GM12892 (cell line): Measurements from ENCODE around the gene CACNA1C.

ENCODE experiments used
- POLR2A ChIP-seq: IDR thresholded peaks from 2 replicates; pipeline ENCODE4 v1.6.1; 2011; ENCODE audit warnings: low read depth, low read length, control low read depth
- POLR2AphosphoS5 ChIP-seq: IDR thresholded peaks from 2 replicates; pipeline ENCODE4 v1.6.1; 2011; ENCODE audit warnings: low read depth, low read length, control low read depth
- TAF1 ChIP-seq: IDR thresholded peaks from 2 replicates; pipeline ENCODE4 v1.6.1; 2011; ENCODE audit warnings: low read depth, mild to moderate bottlenecking, control low read depth, low read length, borderline replicate concordance

GRCh38 chr12:2343681-2344080 is 290.9 kb downstream of the CACNA1C start:
- TF ChIP-seq POLR2AphosphoS5 = no peak
- no peak for TF ChIP-seq POLR2A
- TF ChIP-seq TAF1 = no peak
